Transverse colon (tissue), 4 donors: ENCODE measurements around the gene IRF9. TPM values are rescaled to one million over a fixed set of nuclear protein-coding genes. Genes with fewer than 3 reads are reported as not detected.

Experiments
- DNase-seq: peaks from one replicate; pipeline ENCODE4 v3.0.0-alpha.2; 2019
- H3K27ac ChIP-seq, 4 donors: fragments of 200-600 bp; sonication (generic); 2 replicates each; pipeline ENCODE4 v1.5.1; 2016 to 2018; ENCODE audit warnings: inconsistent platforms in 4 of 4
- H3K27me3 ChIP-seq: fragments of 200-600 bp; sonication (generic); 2 replicates; pipeline ENCODE4 v1.5.1; 2017; ENCODE audit warnings: inconsistent platforms
- H3K36me3 ChIP-seq, 4 donors: fragments of 200-600 bp; sonication (generic); 2 replicates each; pipeline ENCODE4 v1.5.1; 2017 to 2019; ENCODE audit warnings: inconsistent platforms in 4 of 4
- H3K4me1 ChIP-seq, 4 donors: fragments of 200-600 bp; sonication (generic); 2 replicates each; pipeline ENCODE4 v1.5.1; 2017 to 2020; ENCODE audit warnings: inconsistent platforms in 4 of 4
- H3K4me3 ChIP-seq, 4 donors: fragments of 200-600 bp; sonication (generic); 1 replicate in 1 of 4; 2 replicates in 3 of 4; pipeline versions ENCODE4 v1.5.1 to v1.6.1; 2017 to 2019; ENCODE audit warnings: inconsistent platforms in 4 of 4
- H3K9me3 ChIP-seq, 2 donors: fragments of 200-600 bp; sonication (generic); 2 replicates each; pipeline ENCODE4 v1.5.1; 2017 to 2019; ENCODE audit warnings: inconsistent platforms in 2 of 2
- CTCF ChIP-seq, 5 experiments: fragments of 200-600 bp in 3 of 5; fragments of 450-650 bp in 2 of 5; sonication (generic) in 3 of 5; IDR thresholded peaks; 1 replicate in 2 of 5; 2 replicates in 3 of 5; pipeline ENCODE4 v1.5.1; 2016 to 2017; ENCODE audit warnings: antibody characterized with exemption in 5 of 5, inconsistent platforms in 3 of 5, mild to moderate bottlenecking in 2 of 5, moderate library complexity in 1 of 5
- EP300 ChIP-seq: sonication (generic); formaldehyde crosslinking; IDR thresholded peaks from one replicate; pipeline ENCODE4 v1.6.1; 2017; ENCODE audit warnings: antibody characterized with exemption, low read depth
- POLR2A ChIP-seq: fragments of 450-650 bp; IDR thresholded peaks from one replicate; pipeline ENCODE4 v1.6.1; 2016; ENCODE audit warnings: antibody characterized with exemption, mild to moderate bottlenecking, moderate library complexity
- POLR2AphosphoS5 ChIP-seq, 3 donors: sonication (generic); formaldehyde crosslinking; IDR thresholded peaks; one replicate each; pipeline ENCODE4 v1.6.1; 2016; ENCODE audit warnings: antibody characterized with exemption in 3 of 3
- WGBS, 2 donors: methylation state at CpG; one replicate each; pipeline ENCODE4 v1.1.5; 2018; ENCODE audit warnings: low coverage in 1 of 2; 5-methylcytosine and 5-hydroxymethylcytosine counted together
- in situ Hi-C, 4 donors: fragments of 200-750 bp; cut with MboI; loops; one replicate each; pipeline versions ENCODE4 v1.15.0 to v1.15.1; 2017; ENCODE audit warnings: low sequenced_read_pairs in 3 of 4, low pct_ligation_motif_present in 1 of 4, low pct_unique_long_range_greater_than_20kb in 1 of 4
- intact Hi-C: fragments of 100-400 bp; cut with DNase I; formaldehyde crosslinking; loops from one replicate; pipeline ENCODE4 v1.15.1; 2023; ENCODE audit warnings: low total_unique reads
- total RNA-seq, 4 donors: library from RNA; depleted of rRNA; stranded (reverse); fragments of >200 nt; gene quantifications; one replicate each; pipeline ENCODE4 v1.1.0, GENCODE V29; 2016

The IRF9 gene
- total RNA-seq, 4 donors from 2014 or later, result 44.2 to 81.9 (median 52.4) TPM

- intact Hi-C loops, result no loop called here
- no peak for TF ChIP-seq CTCF (IDR thresholded peaks at IDR 0.05)
- no peak for TF ChIP-seq POLR2AphosphoS5 (IDR thresholded peaks at IDR 0.05)
- TF ChIP-seq POLR2A, result no peak
- no peak for TF ChIP-seq EP300
- no peaks in the 10 kb centered on the region for H3K36me3 ChIP-seq
- H3K27me3 ChIP-seq, result no peaks in the 10 kb centered on the region
- H3K4me3 ChIP-seq, result no peak overlapping the region
- in situ Hi-C loops, result no loop called here
- no peaks in the 10 kb centered on the region for H3K9me3 ChIP-seq
- no peak overlapping the region for H3K27ac ChIP-seq
- no peaks in the 10 kb centered on the region for H3K4me1 ChIP-seq
- no peak for DNase-seq
- WGBS, 2 donors, result 94 to 95% methylated on average over 2 to 8 of the region's 8 CpGs
These were observed 31.6 kb upstream of the IRF9 start for GRCh38 chr14:24129410-24129998.

GRCh38 chr14:24130380-24130716, 30.7 kb upstream of the IRF9 start, which contains the start of gene FITM1:
Gene FITM1 (plus strand): TSS chr14:24130659. CDS start chr14:24131564, 905 bp downstream.
- WGBS, 2 donors, result 86 to 92% methylated on average over 5 of the region's 5 CpGs
- intact Hi-C loops (no loop called here), in situ Hi-C loops (no loop called here)
- no peaks in the 10 kb centered on the region for H3K9me3 ChIP-seq
- peaks cover 1 to 3% (median 2%) of the 10 kb centered on the region in 4 donors for H3K4me1 ChIP-seq
- H3K27me3 ChIP-seq, result no peaks in the 10 kb centered on the region
- H3K27ac ChIP-seq, result no peak within 1 kb of the TSS
- no peaks in the 10 kb centered on the region for H3K36me3 ChIP-seq
- DNase-seq, result no peak
- TF ChIP-seq POLR2AphosphoS5 (IDR thresholded peaks at IDR 0.05), result no peak
- no peak for TF ChIP-seq EP300
- no peak for TF ChIP-seq POLR2A
- TF ChIP-seq CTCF (IDR thresholded peaks at IDR 0.05), result no peak
- no peak within 1 kb of the TSS for H3K4me3 ChIP-seq

- Histone ChIP-seq H3K27me3 (no peaks in the 10 kb centered on the region), H3K36me3 (no peaks in the 10 kb centered on the region), H3K4me3 (no peak overlapping the region), H3K27ac (no peak overlapping the region), H3K4me1 (peaks cover 3 to 6% (median 5%) of the 10 kb centered on the region in 4 donors), H3K9me3 (no peaks in the 10 kb centered on the region)
- 68% methylated on average over 7 of the region's 7 CpGs; no CpG with 5 or more reads in 1 of the 2 donors for WGBS, 2 donors
- DNase-seq, result no peak
- no peak for TF ChIP-seq POLR2AphosphoS5 (IDR thresholded peaks at IDR 0.05)
- no peak for TF ChIP-seq POLR2A
- TF ChIP-seq EP300, result no peak
- TF ChIP-seq CTCF (IDR thresholded peaks at IDR 0.05), result no peak
- intact Hi-C loops, result no loop called here
- in situ Hi-C loops, result no loop called here
These were observed 30.1 kb upstream of the IRF9 start for GRCh38 chr14:24130717-24131548.

- WGBS, 2 donors, result 60 to 93% methylated on average over 1 to 13 of the region's 15 CpGs
- Histone ChIP-seq H3K4me3 (no peak overlapping the region), H3K36me3 (no peaks in the 10 kb centered on the region), H3K27me3 (no peaks in the 10 kb centered on the region), H3K27ac (no peak overlapping the region), H3K4me1 (peaks cover 3 to 9% (median 6%) of the 10 kb centered on the region in 4 donors), H3K9me3 (no peaks in the 10 kb centered on the region)
- intact Hi-C loops, result no loop called here
- no peak for TF ChIP-seq EP300
- TF ChIP-seq POLR2AphosphoS5 (IDR thresholded peaks at IDR 0.05), result no peak
- TF ChIP-seq POLR2A, result no peak
- no peak for TF ChIP-seq CTCF (IDR thresholded peaks at IDR 0.05)
- DNase-seq, result no peak
- in situ Hi-C loops, result no loop called here
These were observed 29.5 kb upstream of the IRF9 start for GRCh38 chr14:24131549-24131966.
